Measurements from ENCODE around the gene GPX3. TPM values are rescaled to one million over a fixed set of nuclear protein-coding genes. Genes with fewer than 3 reads are reported as not detected.

The GPX3 gene
- total and polyA plus RNA-seq, 2 experiments from 2014 or later: 28.0 to 48.9 TPM

- DNase-seq (ENCODE audit: low spot score): no peak
- Mint-ChIP-seq H3K27me3 (ENCODE audit: insufficient read depth, low read depth, poor library complexity) (peaks cover 4% of the 10 kb centered on the region), H3K9me3 (no peaks in the 10 kb centered on the region), H3K4me1 (peaks cover 3% of the 10 kb centered on the region; the same call in 1 of the 3 replicates), H3K27ac (no peak overlapping the region; the same call in 1 of the 2 replicates), H3K4me3 (no peak overlapping the region), H3K36me3 (ENCODE audit: low read depth) (no peaks in the 10 kb centered on the region; the same call in 2 of the 3 replicates)
- H3K4me3 ChIP-seq: no peak overlapping the region
- no peaks in the 10 kb centered on the region for H3K4me1 ChIP-seq (ENCODE audit: insufficient read depth)
- no peak for ATAC-seq
- H3K27ac ChIP-seq (ENCODE audit: low read depth): no peak overlapping the region
- H3K27me3 ChIP-seq (ENCODE audit: insufficient read depth): no peaks in the 10 kb centered on the region
- H3K36me3 ChIP-seq (ENCODE audit: insufficient read depth): no peaks in the 10 kb centered on the region
- H2AFZ ChIP-seq: no peak overlapping the region
- H3K79me2 ChIP-seq (replicated peaks; ENCODE audit: insufficient read depth): no peaks in the 10 kb centered on the region
- no peaks in the 10 kb centered on the region for H3F3A ChIP-seq (replicated peaks; ENCODE audit: low read depth)
- TF ChIP-seq STAT1 (IDR thresholded peaks at IDR 0.05; ENCODE audit: unreplicated experiment): no peak
- TF ChIP-seq, protein P1, sequence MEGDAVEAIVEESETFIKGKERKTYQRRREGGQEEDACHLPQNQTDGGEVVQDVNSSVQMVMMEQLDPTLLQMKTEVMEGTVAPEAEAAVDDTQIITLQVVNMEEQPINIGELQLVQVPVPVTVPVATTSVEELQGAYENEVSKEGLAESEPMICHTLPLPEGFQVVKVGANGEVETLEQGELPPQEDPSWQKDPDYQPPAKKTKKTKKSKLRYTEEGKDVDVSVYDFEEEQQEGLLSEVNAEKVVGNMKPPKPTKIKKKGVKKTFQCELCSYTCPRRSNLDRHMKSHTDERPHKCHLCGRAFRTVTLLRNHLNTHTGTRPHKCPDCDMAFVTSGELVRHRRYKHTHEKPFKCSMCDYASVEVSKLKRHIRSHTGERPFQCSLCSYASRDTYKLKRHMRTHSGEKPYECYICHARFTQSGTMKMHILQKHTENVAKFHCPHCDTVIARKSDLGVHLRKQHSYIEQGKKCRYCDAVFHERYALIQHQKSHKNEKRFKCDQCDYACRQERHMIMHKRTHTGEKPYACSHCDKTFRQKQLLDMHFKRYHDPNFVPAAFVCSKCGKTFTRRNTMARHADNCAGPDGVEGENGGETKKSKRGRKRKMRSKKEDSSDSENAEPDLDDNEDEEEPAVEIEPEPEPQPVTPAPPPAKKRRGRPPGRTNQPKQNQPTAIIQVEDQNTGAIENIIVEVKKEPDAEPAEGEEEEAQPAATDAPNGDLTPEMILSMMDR (conservative IDR thresholded peaks at IDR 0.05; ENCODE audit: low read depth in 2 of 2): no peak
- TF ChIP-seq JUNB (IDR thresholded peaks at IDR 0.05; ENCODE audit: unreplicated experiment): no peak
- no peak for TF ChIP-seq CREB1 (CRISPR knock-in tag; IDR thresholded peaks at IDR 0.05; ENCODE audit: low read depth)
- TF ChIP-seq, protein P2, sequence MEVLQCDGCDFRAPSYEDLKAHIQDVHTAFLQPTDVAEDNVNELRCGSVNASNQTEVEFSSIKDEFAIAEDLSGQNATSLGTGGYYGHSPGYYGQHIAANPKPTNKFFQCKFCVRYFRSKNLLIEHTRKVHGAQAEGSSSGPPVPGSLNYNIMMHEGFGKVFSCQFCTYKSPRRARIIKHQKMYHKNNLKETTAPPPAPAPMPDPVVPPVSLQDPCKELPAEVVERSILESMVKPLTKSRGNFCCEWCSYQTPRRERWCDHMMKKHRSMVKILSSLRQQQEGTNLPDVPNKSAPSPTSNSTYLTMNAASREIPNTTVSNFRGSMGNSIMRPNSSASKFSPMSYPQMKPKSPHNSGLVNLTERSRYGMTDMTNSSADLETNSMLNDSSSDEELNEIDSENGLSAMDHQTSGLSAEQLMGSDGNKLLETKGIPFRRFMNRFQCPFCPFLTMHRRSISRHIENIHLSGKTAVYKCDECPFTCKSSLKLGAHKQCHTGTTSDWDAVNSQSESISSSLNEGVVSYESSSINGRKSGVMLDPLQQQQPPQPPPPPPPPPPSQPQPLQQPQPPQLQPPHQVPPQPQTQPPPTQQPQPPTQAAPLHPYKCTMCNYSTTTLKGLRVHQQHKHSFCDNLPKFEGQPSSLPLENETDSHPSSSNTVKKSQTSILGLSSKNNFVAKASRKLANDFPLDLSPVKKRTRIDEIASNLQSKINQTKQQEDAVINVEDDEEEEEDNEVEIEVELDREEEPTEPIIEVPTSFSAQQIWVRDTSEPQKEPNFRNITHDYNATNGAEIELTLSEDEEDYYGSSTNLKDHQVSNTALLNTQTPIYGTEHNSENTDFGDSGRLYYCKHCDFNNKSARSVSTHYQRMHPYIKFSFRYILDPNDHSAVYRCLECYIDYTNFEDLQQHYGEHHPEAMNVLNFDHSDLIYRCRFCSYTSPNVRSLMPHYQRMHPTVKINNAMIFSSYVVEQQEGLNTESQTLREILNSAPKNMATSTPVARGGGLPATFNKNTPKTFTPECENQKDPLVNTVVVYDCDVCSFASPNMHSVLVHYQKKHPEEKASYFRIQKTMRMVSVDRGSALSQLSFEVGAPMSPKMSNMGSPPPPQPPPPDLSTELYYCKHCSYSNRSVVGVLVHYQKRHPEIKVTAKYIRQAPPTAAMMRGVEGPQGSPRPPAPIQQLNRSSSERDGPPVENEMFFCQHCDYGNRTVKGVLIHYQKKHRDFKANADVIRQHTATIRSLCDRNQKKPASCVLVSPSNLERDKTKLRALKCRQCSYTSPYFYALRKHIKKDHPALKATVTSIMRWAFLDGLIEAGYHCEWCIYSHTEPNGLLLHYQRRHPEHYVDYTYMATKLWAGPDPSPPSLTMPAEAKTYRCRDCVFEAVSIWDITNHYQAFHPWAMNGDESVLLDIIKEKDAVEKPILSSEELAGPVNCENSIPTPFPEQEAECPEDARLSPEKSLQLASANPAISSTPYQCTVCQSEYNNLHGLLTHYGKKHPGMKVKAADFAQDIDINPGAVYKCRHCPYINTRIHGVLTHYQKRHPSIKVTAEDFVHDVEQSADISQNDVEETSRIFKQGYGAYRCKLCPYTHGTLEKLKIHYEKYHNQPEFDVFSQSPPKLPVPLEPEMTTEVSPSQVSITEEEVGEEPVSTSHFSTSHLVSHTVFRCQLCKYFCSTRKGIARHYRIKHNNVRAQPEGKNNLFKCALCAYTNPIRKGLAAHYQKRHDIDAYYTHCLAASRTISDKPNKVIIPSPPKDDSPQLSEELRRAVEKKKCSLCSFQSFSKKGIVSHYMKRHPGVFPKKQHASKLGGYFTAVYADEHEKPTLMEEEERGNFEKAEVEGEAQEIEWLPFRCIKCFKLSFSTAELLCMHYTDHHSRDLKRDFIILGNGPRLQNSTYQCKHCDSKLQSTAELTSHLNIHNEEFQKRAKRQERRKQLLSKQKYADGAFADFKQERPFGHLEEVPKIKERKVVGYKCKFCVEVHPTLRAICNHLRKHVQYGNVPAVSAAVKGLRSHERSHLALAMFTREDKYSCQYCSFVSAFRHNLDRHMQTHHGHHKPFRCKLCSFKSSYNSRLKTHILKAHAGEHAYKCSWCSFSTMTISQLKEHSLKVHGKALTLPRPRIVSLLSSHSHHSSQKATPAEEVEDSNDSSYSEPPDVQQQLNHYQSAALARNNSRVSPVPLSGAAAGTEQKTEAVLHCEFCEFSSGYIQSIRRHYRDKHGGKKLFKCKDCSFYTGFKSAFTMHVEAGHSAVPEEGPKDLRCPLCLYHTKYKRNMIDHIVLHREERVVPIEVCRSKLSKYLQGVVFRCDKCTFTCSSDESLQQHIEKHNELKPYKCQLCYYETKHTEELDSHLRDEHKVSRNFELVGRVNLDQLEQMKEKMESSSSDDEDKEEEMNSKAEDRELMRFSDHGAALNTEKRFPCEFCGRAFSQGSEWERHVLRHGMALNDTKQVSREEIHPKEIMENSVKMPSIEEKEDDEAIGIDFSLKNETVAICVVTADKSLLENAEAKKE (CRISPR knock-in tag; IDR thresholded peaks at IDR 0.05): no peak
- TF ChIP-seq NANOG (IDR thresholded peaks at IDR 0.05; ENCODE audit: borderline replicate concordance): no peak
- no peak for TF ChIP-seq REST (IDR thresholded peaks at IDR 0.05; ENCODE audit: unreplicated experiment)
- H4K20me1 ChIP-seq (replicated peaks; ENCODE audit: insufficient read depth): no peaks in the 10 kb centered on the region; the same call in none of the 2 replicates
- no peak overlapping the region for H3K4me2 ChIP-seq
- H3K9me2 ChIP-seq (ENCODE audit: insufficient read depth): no peaks in the 10 kb centered on the region
These were observed 33.5 kb downstream of the GPX3 start for GRCh38 chr5:151053796-151054462.
